ENCODE results near the gene DNER.
A peak's percentile ranks its signal among the peaks of the same experiment; 100 is the strongest.

The DNER gene

GRCh38 chr2:229313591-229313990 lies 400.8 kb downstream of the DNER start:
- peak; percentile 76 to 95 (median 94) for DNase-seq

Measured in suppressor macrophage treated with lipopolysaccharide for 1 hour (primary cell).